ENCODE measurements around the gene SLC9A8.

GRCh38 chr20:49859807-49860206 is 47.2 kb downstream of the SLC9A8 start:
- no peak for TF ChIP-seq ZFP30 (CRISPR knock-in tag; IDR thresholded peaks at IDR 0.05)
- TF ChIP-seq POU6F1 (CRISPR knock-in tag; IDR thresholded peaks at IDR 0.05; ENCODE audit: borderline replicate concordance, low read depth) = no peak
- TF ChIP-seq BACH2 (CRISPR knock-in tag; IDR thresholded peaks at IDR 0.05; ENCODE audit: borderline replicate concordance) = no peak
- TF ChIP-seq ISL1 (CRISPR knock-in tag; IDR thresholded peaks at IDR 0.05) = no peak
- TF ChIP-seq CSDC2 (CRISPR knock-in tag; IDR thresholded peaks at IDR 0.05) = no peak

Measured in SK-N-SH treated with all-trans-retinoic acid at 6 μM for 48 hours (cell line).